ENCODE measurements around the gene NOSIP.
A peak's percentile ranks its signal among the peaks of the same experiment; 100 is the strongest.

Gene NOSIP

DNA sequence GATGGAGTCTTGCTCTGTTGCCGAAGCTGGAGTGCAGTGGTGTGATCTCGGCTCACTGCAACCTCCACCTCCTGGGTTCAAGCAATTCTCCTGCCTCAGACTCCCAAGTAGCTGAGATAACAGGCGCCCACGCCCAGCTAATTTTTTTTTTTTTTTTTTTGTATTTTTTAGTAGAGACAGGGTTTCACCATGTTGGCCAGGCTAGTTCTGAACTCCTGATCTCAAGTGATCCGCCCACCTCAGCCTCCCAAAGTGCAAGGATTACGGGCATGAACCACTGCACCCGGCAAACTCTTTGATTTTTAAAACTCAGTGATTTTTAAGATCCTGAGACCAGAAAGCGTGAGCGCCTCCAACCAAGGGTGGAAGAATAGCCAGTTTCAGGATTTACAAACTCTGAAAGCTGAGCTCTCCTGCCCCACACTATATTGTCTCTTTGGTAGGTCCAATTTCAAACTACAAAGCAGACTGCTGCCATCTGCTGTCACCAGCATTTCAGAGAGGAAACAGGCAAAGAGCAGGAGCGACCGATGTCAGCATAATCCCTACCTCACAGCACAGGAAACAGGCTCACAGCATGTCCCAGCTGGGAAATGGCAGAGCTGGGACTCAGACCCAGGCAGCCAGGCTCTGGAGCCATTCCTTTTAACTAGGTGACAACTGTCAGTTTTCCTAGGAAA, 9.2 kb downstream of the NOSIP start:
- DNase-seq (ENCODE audit: low read depth): peak; percentile 24

DNA sequence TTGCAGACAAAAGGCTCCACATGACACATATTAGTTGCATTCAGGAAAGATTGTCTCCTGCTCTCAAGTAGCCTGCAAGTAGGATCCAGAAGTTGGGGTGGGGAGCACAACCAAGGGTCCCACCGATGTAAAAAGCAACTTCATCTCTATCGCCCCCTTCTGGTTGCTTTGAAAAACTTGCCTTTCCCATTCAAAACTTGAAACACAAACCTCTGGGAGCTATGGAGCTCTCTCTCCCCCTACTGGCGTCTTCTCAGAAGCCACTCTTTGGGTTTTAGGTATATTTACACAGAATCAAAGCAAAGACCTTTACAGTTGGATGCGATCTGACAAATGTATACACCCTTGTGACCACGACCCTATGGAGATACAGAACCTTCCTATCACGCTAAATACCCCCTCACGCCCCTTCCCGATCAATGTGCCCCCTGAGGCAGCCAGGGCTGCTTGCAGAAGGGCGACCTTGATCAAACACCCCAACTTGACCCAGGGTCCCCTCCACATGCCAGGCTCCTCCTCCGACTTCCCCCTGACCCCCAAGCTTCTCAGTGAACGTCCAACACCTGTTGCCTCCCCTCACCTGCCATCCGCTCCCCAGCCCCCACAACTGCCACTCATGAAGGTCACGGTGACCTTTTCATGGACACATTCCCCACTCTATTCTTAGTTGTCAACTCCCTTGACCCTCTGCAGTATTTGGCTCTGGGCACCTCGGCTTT, 10.1 kb downstream of the NOSIP start:
- peak; percentile 69 for DNase-seq (ENCODE audit: low read depth)

DNA sequence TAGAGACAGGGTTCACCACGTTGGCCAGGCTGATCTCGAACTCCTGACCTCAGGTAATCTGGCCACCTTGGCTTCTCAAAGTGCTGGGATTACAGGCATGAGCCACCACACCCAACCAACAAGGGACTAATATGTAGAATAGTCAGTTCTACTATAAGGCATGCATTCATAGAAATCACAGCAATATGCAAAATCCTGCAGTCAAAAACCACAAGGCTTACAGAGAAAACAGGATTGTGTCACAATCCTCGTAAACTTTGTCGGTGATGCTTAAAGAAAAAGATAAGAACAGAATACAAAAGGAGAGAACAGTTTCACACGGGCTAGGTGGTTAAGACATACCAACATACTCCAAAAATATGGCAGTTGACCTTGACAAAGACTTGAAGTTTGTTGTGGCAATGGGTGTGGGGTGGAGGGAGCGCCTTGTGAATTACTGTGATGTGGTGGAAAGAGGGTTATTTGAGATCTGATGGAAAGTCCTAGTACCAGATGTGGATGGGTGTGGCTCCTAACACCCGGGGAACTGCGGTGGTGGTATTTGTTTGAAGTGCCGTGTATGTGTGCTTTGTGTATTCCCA, 12.4 kb downstream of the NOSIP start:
- peak; percentile 61 for DNase-seq (ENCODE audit: low read depth)

DNA sequence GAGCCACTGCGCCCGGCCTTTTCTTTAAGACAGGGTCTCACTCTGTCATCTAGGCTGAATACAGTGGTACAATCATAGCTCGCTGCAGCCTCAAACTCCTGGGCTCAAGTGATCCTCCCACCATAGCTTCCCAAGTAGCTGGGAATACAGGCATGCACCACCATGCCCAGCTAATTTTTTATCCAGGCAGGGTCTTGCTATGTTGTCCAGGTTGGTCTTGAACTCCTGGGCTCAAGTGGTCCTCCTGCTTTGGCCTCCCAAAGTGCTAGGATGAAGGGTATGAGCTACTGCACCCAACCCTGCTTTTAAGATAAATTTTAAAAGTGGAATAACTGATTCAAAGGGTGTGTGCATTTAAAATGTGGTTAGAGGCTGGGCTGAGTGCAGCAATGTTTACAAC, 14.1 kb downstream of the NOSIP start:
- DNase-seq (ENCODE audit: low read depth): no peak

DNA sequence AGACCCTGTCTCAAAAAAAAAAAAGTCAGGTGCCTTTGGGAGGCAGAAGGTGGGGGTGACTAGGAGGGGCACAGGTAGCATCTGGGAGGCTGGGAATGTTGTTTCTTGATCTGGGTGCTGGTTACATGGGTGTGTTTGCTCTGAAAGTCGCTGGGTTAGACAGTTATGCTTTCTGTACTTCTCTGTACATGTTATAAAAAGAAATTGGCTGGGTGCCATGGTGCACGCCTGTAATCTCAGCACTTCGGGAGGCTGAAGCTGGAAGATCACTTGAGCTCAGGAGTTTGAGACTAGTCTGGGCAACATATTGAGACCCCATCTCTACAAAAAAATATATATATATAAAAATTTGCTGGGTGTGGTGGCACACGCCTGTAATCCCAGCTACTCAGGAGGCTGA, 15.1 kb downstream of the NOSIP start:
- DNase-seq (ENCODE audit: low read depth): no peak

DNA sequence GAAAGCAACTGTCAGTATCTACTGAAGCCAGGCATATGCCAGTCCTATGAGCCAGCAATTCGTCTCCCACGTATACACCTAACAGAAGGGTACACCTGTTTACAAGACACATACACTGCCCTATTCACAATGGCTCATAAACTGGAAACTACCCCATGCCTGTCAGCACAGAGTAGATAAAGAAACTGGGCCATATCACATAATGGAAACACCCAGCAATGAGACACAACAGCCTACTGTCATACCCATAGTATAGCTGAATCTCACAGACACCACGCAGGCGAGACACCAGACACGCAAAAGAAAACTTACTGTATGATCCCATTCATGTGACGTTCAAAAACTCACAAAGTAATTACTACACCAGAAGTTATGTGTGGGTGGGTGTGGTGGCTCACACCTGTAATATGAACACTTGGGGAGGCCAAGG, 15.7 kb downstream of the NOSIP start:
- DNase-seq (ENCODE audit: low read depth): no peak

DNA sequence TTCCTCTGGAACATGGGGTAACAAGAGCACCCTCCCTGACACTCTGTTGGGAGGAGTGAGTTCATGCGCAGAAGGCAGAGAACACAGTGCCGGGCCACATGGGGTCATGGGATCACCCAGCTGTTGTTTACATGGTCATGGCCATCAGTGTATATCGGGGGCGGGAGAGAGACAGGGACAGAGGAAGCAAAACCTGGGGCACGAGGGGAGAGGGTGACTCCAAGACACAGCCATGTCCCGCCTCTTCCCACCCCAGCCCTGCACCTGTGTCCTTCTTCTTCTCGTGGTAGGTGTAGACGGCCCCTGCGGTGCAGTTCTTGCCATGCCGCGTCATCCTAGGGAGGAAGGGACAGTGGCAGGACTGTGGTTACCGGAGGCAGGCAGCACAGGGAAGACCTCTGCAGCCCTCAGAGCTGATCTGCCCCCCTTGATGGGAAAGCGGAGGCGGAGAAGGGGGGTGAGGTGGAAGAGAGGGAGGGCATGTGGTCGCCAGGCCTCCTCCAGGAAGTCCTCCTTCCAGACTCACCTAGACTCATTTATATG, 19.9 kb downstream of the NOSIP start:
- DNase-seq (ENCODE audit: low read depth): no peak

DNA sequence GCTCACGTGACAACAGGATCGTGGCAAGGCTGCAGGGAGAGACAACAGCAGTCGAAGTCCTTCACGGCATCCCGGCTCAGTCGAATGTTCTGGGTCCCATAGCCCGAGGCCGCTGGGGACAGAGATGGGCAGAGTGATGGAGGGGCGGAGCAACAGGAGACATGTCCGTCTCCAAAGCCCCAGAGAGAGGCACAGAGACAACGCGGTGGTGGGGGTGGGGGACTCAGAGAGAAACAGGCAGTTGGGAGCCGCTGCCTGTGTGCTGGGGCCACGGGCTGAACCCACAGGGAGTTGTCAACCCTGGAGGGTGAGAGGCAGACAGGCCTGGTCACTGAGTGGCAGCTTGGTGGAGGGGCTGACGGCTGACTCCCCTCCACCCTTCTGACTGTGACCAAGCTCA, 20.4 kb downstream of the NOSIP start:
- DNase-seq (ENCODE audit: low read depth): no peak

DNA sequence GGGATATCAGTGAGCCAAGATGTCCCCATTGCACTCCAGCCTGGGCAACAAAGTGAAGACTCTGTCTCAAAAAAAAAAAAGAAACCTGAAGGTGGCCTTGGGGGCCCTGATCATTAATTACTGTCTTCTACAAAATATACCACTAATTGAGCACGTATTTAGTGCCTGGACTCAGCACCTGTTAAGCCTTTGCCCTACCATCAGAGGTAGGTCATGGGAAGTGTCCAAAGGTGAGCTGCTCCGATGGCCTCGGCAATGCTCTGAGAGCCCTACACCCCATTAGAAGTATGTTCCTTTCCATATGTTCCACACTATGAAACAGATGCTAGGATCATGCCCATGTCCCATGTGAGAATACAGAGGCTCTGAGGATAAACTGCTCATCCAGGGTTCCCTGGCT, 20.9 kb downstream of the NOSIP start:
- no peak for DNase-seq (ENCODE audit: low read depth)

DNA sequence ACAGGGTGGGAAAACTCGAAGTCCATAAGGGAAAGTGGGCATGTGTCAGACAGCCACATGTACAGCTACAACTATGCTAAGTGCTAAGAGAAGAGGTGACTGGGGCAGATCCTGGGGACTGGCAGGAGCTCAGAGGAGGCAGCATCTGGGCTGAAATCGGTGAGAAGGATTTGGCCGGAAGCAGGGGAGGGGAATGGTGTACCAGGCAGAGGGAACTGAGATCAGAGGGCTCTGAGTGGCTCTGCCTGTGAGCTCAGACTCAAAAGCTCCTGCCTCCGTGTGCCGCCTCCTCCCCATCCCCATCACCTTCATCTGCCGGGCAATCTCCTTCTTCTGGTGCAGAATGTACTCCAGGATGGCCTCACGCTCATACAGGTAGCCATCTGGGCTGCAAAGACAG, 21.8 kb downstream of the NOSIP start:
- DNase-seq (ENCODE audit: low read depth): no peak

DNA sequence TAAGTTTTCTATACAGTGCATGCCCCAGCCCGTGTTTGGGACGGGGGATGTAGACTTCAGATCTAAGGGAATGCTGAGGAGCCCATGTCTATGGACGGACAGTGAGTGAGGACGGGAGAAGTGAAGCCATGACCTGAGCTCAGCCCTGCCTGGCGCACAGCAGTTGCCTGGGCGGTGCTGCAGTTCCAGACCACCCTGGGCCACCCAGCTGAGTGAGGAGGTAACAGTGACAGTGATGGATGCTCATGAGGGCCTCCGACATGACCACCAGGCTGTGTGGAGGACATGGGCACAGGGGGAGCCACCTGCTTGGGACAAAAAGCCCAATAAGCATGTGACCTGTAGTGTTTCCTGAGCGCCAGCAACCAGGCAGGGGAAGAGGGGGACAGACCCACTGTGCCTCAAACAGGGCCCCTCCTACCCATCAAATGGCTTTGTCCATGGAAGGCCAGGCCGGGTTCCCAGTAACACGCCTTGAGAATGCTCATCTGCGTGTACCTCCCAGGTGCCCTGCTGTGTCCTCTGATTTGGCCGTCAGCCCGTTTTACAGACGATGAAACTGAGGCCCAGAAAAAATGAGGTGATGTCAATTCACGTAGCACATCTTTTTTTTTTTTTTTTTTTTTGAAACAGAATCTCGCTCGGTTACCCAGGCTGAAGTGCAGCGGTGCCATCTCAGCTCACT, 22.6 kb downstream of the NOSIP start:
- no peak for DNase-seq (ENCODE audit: low read depth)

DNA sequence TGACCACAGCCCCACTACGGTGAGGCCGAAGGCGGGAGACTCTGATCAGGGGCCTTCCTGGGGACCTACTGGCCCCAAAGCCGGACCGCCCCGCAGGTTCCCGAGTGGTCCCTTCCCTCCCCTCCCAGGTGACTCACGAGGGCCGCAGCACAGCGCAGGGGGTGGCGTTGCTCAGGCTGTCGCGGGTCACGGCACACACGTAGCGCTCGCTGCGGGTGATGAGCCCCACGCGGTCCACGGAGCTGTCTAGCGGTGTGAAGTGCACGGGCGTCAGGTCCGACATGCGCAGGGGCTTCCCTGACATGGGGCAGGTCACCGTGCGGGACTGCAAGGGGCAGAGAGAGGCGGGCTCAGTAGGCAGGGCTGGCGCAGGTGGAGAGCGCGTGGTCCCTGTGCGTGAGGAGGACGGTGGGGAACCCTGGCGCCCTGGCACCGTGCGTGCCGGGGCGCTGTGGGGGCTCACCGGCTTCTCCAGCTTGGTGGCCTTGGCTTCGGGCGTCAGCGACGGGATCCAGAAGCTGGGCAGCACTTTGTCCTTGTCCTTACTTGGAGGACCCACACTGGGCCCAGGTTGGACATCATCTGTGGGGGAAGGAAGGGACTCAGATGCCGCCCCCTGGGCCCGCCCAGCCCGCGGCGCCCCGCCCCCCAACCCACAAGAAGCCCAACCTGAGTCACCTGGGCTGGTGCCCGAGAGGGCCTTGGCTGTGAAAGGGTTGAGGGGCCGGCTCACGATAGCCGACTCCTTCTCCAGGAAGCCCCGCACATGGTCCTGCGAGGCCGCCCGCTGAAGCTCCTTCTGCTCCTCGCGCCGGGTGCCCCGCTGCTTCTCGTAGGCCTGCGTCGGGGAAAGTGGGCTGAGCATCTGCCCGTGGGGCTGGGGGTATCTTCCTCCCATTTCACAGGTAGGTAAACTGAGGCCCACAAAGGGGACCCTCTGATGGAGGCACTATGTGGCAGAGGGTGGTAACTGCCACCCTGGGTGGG, 23.7 kb downstream of the NOSIP start:
- DNase-seq (ENCODE audit: low read depth): no peak

DNA sequence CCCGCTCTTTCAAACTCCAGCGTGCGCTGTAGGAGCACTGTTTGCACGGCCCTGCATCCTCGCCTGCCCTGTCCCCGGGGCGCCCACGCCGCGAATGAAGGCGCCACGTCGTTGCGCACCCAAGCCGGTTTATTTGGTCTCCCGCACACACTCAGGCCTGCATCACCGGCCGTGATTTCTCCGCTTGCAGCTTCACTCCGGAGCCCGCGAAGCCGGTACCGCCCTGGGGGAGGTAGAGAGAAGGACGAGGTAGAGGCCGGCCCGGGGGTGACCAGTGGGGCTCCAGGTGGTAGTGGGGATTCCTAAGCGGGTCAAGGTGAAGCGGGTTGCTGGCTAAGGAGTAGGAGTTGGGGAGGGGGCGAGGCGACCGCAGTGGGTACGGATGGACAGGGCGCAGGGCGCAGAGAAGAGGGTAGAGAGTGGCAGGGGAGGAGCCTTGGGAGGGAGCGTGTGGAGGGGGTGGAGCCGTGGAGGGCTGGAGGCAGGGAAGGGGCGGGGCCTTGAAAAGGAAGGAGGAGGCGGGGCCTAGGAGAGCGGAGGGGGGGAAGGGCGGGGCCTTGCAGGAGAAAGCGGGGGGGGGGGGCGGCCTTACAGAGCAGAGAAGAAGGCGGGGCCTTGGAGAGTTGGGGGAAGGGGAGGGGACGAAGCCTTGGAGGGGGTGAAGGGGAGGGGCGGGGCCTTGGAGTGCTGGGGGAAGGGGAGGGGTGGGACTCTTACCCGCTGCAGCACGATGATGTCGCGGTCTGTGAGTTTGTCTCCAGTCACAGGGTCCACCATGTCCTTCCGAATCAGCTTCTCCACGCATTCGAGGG, 24.6 kb downstream of the NOSIP start:
- peak; percentile 55 for DNase-seq (ENCODE audit: low read depth)

DNA sequence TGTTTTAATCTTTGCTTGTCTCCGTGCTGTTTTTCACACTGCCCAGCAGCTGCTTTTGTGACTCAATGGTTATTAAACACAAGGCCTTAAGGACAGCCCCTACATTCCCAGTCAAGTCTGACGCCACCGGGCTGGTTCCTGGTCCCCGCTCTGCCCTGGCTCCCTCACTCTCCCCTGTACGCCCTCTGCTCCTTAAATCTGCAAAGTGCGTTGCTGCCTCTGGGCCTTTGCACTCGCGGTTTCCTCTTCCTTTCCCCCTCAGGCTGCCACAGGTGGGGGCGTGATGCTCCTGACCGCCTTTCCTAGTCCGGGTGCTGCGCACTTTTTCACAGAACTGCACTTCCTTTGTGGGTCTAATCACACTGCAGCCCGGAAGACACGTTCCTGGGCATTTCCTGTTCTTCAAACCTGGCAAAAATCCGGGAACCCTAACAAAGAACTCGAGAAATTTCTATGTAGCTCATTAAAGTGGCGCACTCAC, 25.6 kb downstream of the NOSIP start:
- DNase-seq (ENCODE audit: low read depth): no peak

DNA sequence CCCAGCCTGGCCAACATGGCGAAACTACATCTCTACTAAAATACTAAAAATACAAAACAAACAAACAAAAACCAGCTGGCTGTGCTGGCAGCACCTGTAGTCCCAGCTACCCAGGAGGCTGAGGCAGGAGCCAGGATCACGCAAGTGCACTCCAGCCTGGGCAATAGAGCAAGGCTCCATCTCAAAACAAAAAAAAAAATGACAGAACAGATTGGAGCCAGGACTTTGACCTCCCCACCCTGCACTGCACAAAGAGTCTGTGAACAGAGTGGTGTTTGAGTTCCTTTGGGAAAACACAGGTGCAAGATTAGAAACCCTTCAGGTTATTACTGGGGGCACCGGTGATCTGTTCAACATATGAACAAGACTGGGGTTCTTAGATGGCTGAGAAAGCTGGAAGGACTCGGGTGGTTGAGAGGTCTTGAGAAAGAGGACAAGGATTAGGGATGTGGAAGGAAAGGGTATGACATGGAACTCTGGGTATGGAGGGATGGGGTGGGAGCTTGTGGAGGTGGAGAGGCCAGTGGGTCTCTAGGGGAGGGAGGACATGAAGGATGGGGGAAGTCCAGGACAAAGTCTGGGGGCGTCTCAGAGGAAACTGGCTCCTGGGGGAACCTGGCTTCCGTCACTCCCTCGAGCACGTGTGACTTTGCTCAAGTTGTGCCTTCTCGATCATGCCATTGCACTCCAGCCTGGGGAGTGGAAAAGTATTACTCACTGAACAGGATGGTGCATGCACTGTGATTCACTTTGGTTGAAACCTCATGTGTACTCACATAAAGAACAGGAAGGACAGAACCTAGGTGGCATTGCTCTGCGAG, 26.7 kb downstream of the NOSIP start:
- DNase-seq (ENCODE audit: low read depth): peak; percentile 36

DNA sequence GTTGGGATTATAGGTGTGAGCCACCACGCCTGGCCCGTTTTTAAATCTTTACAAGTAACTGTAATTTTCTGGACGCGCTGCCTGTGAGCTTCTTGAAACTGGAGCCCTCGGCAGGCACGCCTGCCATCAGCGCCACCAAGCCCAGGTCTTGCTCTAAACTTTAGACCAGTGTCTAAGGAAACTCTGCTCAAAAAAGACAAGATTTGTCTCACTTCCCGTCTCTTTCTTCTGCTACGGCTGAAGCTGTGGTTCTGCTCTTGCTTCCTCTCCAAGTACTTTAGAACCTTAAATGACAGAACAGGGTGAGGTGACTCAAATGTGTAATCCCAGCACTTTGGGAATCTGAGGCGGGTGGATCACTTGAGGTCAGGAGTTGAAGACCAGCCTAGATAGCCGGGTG, 27.6 kb downstream of the NOSIP start:
- no peak for DNase-seq (ENCODE audit: low read depth)

DNA sequence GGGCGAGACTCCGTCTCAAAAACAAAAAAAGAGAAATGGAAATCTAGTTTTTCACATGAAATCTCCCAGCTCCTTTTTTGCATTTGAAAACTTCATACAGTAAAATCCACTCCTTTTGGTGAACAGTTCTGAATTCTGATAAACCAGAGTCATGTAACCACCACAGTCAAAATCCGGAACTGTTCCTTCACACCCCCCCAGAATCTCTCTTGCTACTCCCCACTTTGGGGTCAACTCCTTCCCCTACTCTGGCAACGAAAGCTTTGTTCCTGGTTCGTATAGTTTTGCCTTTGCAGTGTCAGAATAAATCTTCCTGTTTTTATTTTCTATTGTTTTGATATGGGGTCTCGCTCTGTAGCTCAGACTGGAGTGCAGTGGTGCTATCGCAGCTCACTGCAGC, 28.8 kb downstream of the NOSIP start:
- no peak for DNase-seq (ENCODE audit: low read depth)

DNA sequence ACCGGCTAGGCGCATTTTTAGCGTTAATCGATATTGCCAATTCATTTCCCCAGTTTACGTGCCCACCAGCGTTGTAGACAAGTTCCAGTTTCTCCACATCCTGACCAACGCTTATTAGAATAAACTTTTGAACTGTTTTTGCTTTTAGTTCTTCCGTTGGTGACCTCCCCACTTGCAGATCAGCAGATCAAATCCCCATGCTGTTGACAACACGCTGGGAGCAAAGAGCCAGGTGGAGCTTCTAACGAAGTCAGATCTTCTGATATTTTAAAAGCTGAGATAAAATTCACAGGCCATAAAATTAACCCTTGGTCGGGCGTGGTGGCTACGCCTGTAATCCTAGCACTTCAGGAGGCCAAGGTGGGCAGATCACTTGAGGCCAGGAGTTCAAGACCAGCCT, 31.3 kb downstream of the NOSIP start:
- no peak for DNase-seq (ENCODE audit: low read depth)

DNA sequence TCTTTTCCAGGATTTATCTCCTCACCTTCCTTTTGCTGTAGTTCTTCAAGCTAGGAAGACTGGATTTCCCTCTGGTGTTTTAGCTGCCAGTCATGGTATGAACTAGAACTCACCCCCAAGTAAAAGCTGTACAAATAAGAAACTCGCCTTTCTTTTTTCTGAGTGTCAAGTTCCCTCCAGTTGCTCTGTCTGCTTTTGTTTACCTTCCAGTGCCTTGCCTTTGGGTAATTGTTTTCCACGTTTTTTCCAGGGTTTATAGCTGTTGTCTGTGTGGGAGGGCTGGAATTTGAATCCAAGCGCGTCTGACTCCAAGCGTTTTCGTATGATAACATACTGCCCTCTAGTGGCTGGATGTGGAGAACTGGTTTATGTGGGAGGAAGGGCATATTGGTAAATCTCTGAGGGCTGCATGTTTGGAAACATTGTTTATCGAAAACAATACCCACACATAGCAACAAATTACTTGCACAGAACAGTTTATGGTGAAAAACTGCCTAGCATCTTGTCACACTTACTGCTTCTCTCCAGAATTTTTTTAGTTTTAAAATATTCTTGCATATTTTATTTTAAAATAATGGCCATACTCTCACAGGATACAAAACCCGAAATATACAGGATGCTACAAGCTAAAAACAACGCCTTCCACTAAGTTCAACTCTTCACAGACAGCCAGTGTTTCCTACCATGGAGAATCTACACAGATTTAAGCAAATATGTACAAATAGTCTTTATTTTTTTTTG, 33.4 kb downstream of the NOSIP start:
- peak; percentile 94 for DNase-seq (ENCODE audit: low read depth)

All from fibroblast of gingiva (primary cell).